ENCODE data around the gene PARD6B.
"Not testable (repeated sequence)": the region's sequence is repeated elsewhere in the genome, so short reads cannot be mapped to it uniquely, and the experiment has no call there.

Gene PARD6B

GRCh38 chr20:50758992-50759391 lies 27.6 kb downstream of the PARD6B start:
- Histone ChIP-seq H3K36me3 (replicated peaks; ENCODE audit: low read depth, low read length) (no peaks in the 10 kb centered on the region), H3K27me3 (ENCODE audit: low read depth, low read length) (0 out of 2 replicates have a peak, but pooled peaks cover 1% of the 10 kb centered on the region), H2AFZ (ENCODE audit: low read depth, low read length) (no peak overlapping the region), H3K4me2 (ENCODE audit: low read length) (no peak overlapping the region), H3K27ac (ENCODE audit: low read length) (no peak overlapping the region), H4K20me1 (ENCODE audit: insufficient read depth, low read length) (no peaks in the 10 kb centered on the region), H3K9ac (ENCODE audit: low read length) (no peak overlapping the region), H3K79me2 (ENCODE audit: low read length) (no peaks in the 10 kb centered on the region), H3K4me3 (ENCODE audit: low read length) (no peak overlapping the region), H3K4me1 (ENCODE audit: low read length) (peaks cover 11% of the 10 kb centered on the region; the same call in 1 of the 2 replicates), H3K9me3 (ENCODE audit: insufficient read depth, low read length) (no peaks in the 10 kb centered on the region)
- no peak for TF ChIP-seq EZH2phosphoT487 (IDR thresholded peaks at IDR 0.05; ENCODE audit: low read depth)
- no peak for TF ChIP-seq CTCF (IDR thresholded peaks at IDR 0.05; ENCODE audit: low read depth, low read length)

GRCh38 chr20:50759678-50760077 lies 28.3 kb downstream of the PARD6B start:
- H3K4me2 ChIP-seq (ENCODE audit: low read length): no peak overlapping the region
- 0 out of 2 replicates have a peak, but pooled peaks cover 4% of the 10 kb centered on the region for H3K27me3 ChIP-seq (ENCODE audit: low read depth, low read length)
- no peaks in the 10 kb centered on the region for H3K79me2 ChIP-seq (ENCODE audit: low read length)
- no peak overlapping the region for H3K4me3 ChIP-seq (ENCODE audit: low read length)
- no peak overlapping the region for H2AFZ ChIP-seq (ENCODE audit: low read depth, low read length)
- peaks cover 12% of the 10 kb centered on the region; the same call in 1 of the 2 replicates for H3K4me1 ChIP-seq (ENCODE audit: low read length)
- H3K27ac ChIP-seq (ENCODE audit: low read length): no peak overlapping the region
- TF ChIP-seq CTCF (IDR thresholded peaks at IDR 0.05; ENCODE audit: low read depth, low read length): no peak
- H3K9ac ChIP-seq (ENCODE audit: low read length): no peak overlapping the region
- no peaks in the 10 kb centered on the region for H3K9me3 ChIP-seq (ENCODE audit: insufficient read depth, low read length)
- no peaks in the 10 kb centered on the region for H3K36me3 ChIP-seq (replicated peaks; ENCODE audit: low read depth, low read length)
- no peaks in the 10 kb centered on the region for H4K20me1 ChIP-seq (ENCODE audit: insufficient read depth, low read length)

GRCh38 chr20:50762045-50762422 lies 30.7 kb downstream of the PARD6B start:
- no peak for TF ChIP-seq EZH2phosphoT487 (IDR thresholded peaks at IDR 0.05; ENCODE audit: low read depth)
- TF ChIP-seq CTCF (IDR thresholded peaks at IDR 0.05; ENCODE audit: low read depth, low read length): no peak
- 0 out of 2 replicates have a peak, but pooled peaks cover 6% of the 10 kb centered on the region for H3K27me3 ChIP-seq (ENCODE audit: low read depth, low read length)
- H3K9me3 ChIP-seq (ENCODE audit: insufficient read depth, low read length): no peaks in the 10 kb centered on the region
- H3K9ac ChIP-seq (ENCODE audit: low read length): no peak overlapping the region
- no peak overlapping the region for H3K4me3 ChIP-seq (ENCODE audit: low read length)
- no peaks in the 10 kb centered on the region for H3K36me3 ChIP-seq (replicated peaks; ENCODE audit: low read depth, low read length)
- H4K20me1 ChIP-seq (ENCODE audit: insufficient read depth, low read length): no peaks in the 10 kb centered on the region
- no peak overlapping the region for H3K4me2 ChIP-seq (ENCODE audit: low read length)
- no peaks in the 10 kb centered on the region for H3K79me2 ChIP-seq (ENCODE audit: low read length)
- H3K4me1 ChIP-seq (ENCODE audit: low read length): peaks cover 12% of the 10 kb centered on the region; the same call in 1 of the 2 replicates
- H2AFZ ChIP-seq (ENCODE audit: low read depth, low read length): no peak overlapping the region
- no peak overlapping the region for H3K27ac ChIP-seq (ENCODE audit: low read length)

- Histone ChIP-seq H3K36me3 (replicated peaks; ENCODE audit: low read depth, low read length) (no peaks in the 10 kb centered on the region), H4K20me1 (ENCODE audit: insufficient read depth, low read length) (no peaks in the 10 kb centered on the region), H3K27me3 (ENCODE audit: low read depth, low read length) (0 out of 2 replicates have a peak, but pooled peaks cover 6% of the 10 kb centered on the region), H2AFZ (ENCODE audit: low read depth, low read length) (no peak overlapping the region), H3K4me1 (ENCODE audit: low read length) (peaks cover 12% of the 10 kb centered on the region; the same call in 1 of the 2 replicates), H3K4me2 (ENCODE audit: low read length) (no peak overlapping the region), H3K4me3 (ENCODE audit: low read length) (no peak overlapping the region), H3K27ac (ENCODE audit: low read length) (no peak overlapping the region), H3K79me2 (ENCODE audit: low read length) (no peaks in the 10 kb centered on the region), H3K9me3 (ENCODE audit: insufficient read depth, low read length) (no peaks in the 10 kb centered on the region), H3K9ac (ENCODE audit: low read length) (no peak overlapping the region)
- TF ChIP-seq CTCF (IDR thresholded peaks at IDR 0.05; ENCODE audit: low read depth, low read length) (no peak), EZH2phosphoT487 (IDR thresholded peaks at IDR 0.05; ENCODE audit: low read depth) (no peak)
Observed at GRCh38 chr20:50762435-50763220, 31.2 kb downstream of the PARD6B start.

- H3K79me2 ChIP-seq (ENCODE audit: low read length); H3K9ac ChIP-seq (ENCODE audit: low read length); H3K9me3 ChIP-seq (ENCODE audit: insufficient read depth, low read length); H3K27me3 ChIP-seq (ENCODE audit: low read depth, low read length); H2AFZ ChIP-seq (ENCODE audit: low read depth, low read length); H3K4me2 ChIP-seq (ENCODE audit: low read length); H4K20me1 ChIP-seq (ENCODE audit: insufficient read depth, low read length); H3K36me3 ChIP-seq (replicated peaks; ENCODE audit: low read depth, low read length); H3K27ac ChIP-seq (ENCODE audit: low read length); H3K4me3 ChIP-seq (ENCODE audit: low read length): not testable (repeated sequence)
- H3K4me1 ChIP-seq (ENCODE audit: low read length): peaks cover 12% of the 10 kb centered on the region; the same call in 1 of the 2 replicates
Observed at GRCh38 chr20:50763550-50764458, 32.4 kb downstream of the PARD6B start.

All from OCI-LY3 (cell line).